GM13977 (cell line): ENCODE results near the gene NTRK1.

Experiments used
- DNase-seq: peaks from one replicate; pipeline ENCODE4 v3.0.0; 2012; ENCODE audit warnings: low spot score
- CTCF ChIP-seq: IDR thresholded peaks from 2 replicates; pipeline ENCODE4 v1.5.1; 2012; ENCODE audit warnings: mild to moderate bottlenecking, control low read depth; ENCODE audit not compliant: insufficient read depth; ENCODE audit errors: extremely low read depth, missing control alignments
- in situ Hi-C: fragments of 300-500 bp; cut with MboI; formaldehyde crosslinking; loops from one replicate; pipeline ENCODE4 v1.12.0; 2022; ENCODE audit warnings: low sequenced_read_pairs, low pct_unique_long_range_greater_than_20kb, mixed read lengths, inconsistent platforms; ENCODE audit not compliant: unreplicated experiment

NTRK1 gene

GRCh38 chr1:156847591-156848460 is 12.8 kb upstream of the NTRK1 start:
- TF ChIP-seq CTCF = no peak
- peak; percentile 25 for DNase-seq
- in situ Hi-C loops = no loop called here

DNA sequence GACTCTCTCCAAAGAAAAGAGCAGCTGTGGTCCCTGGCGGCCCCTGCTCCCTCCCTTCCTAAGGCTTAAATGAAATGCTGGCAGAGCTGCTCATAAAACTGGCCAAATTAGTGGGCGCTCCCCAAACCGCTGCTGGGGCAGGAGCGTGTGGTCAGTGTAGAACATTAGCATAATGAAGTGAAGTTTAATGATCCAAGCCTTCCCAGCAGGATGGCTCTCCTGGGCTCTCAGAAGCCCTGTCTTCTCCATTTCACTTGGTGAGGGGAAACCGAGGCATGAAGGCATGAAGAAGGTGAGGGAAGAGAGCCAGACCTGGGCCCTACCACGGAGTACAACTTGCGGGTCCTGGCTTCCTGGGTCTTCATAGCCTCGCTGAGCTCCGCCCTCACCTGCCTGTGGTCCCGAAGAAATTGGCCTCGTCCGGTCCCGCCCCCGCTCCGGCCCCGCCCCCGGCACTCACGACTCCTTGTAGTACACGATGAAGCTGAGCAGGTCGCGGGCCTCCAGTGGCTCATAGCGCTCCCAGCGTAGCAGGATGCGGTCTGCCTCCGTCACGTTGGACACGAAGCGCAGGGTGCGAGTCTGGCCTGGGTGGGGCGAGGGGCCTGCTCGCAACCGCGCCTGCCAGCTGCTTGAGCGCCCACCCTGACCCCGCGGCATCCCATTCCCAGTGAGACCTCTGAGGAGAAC is 12.1 kb upstream of the NTRK1 start:
- no peak for TF ChIP-seq CTCF
- in situ Hi-C loops = no loop called here
- peak; percentile 48 for DNase-seq

GRCh38 chr1:156849151-156849496 is 11.5 kb upstream of the NTRK1 start:
- in situ Hi-C loops = no loop called here
- peak; percentile 21 for DNase-seq
- no peak for TF ChIP-seq CTCF

GRCh38 chr1:156851779-156852417 is 8.8 kb upstream of the NTRK1 start:
- no peak for TF ChIP-seq CTCF
- in situ Hi-C loops = loop anchor here (25.0 kb wide), 1 partner anchor 140 kb away; the partner anchor contains the start of gene CRABP2
- no peak for DNase-seq

- DNase-seq = no peak
- TF ChIP-seq CTCF = no peak
- in situ Hi-C loops = loop anchor here (25.0 kb wide), 1 partner anchor 140 kb away; the partner anchor contains the start of gene CRABP2
These were observed 8.2 kb upstream of the NTRK1 start for GRCh38 chr1:156852418-156852874.

DNA sequence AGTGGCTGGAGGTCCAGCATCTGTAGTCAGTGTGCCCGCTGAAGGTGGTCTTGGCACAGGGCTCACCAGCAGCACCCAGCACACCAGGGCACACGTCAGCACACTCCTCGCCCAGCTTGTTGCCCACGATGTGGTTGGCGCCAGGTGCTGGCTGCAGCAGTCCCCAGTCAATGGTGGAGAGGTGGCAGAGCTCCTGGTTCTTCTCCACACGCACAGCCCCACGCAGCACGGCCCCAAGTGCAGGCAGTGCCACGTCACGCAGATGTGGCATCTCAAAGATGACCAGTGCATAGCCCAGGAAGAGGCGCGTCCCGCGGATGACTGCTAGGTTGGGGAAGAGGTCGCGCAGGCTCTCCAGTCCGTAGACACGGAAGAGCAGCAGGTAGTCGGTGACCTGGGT is 6.9 kb upstream of the NTRK1 start:
- no peak for TF ChIP-seq CTCF
- no peak for DNase-seq
- in situ Hi-C loops = loop anchor here (25.0 kb wide), 1 partner anchor 141 kb away; the partner anchor contains the start of gene CRABP2
